GM23338 (cell line): ENCODE measurements around the gene TSPEAR. TPM values are rescaled to one million over a fixed set of nuclear protein-coding genes. Genes with fewer than 3 reads are reported as not detected.

ENCODE experiments used
- ATAC-seq: fragments of 200-7000 bp; cut with Tn5 transposase; 3 replicates; pipeline ENCODE4 v1.9.1; 2020
- DNase-seq: peaks from one replicate; pipeline ENCODE4 v3.0.0-alpha.2; 2015; ENCODE audit warnings: low spot score
- H2AFZ ChIP-seq: fragments of 200-600 bp; sonication (generic); 2 replicates; pipeline ENCODE4 v1.8.0; 2016; ENCODE audit warnings: antibody characterized with exemption, mild to moderate bottlenecking, moderate library complexity
- H3F3A ChIP-seq: fragments of 200-600 bp; sonication (generic); replicated peaks from 2 replicates; pipeline ENCODE4 v1.8.0; 2017; ENCODE audit warnings: antibody characterized with exemption, mixed run types, low read depth
- H3K27ac ChIP-seq: fragments of 200-600 bp; sonication (generic); 2 replicates; pipeline ENCODE4 v1.6.1; 2016; ENCODE audit warnings: low read depth
- H3K27me3 ChIP-seq: fragments of 200-600 bp; sonication (generic); 2 replicates; pipeline ENCODE4 v1.8.0; 2016; ENCODE audit warnings: mild to moderate bottlenecking, mixed run types, moderate library complexity; ENCODE audit not compliant: insufficient read depth
- H3K36me3 ChIP-seq: fragments of 200-600 bp; sonication (generic); 2 replicates; pipeline ENCODE4 v1.8.0; 2016; ENCODE audit warnings: mild to moderate bottlenecking; ENCODE audit not compliant: insufficient read depth
- H3K4me1 ChIP-seq: fragments of 200-600 bp; sonication (generic); 2 replicates; pipeline ENCODE4 v1.8.0; 2016; ENCODE audit warnings: mild to moderate bottlenecking, moderate library complexity; ENCODE audit not compliant: insufficient read depth
- H3K4me2 ChIP-seq: fragments of 200-600 bp; sonication (generic); 2 replicates; pipeline ENCODE4 v1.7.1; 2017; ENCODE audit warnings: mixed run types
- H3K4me3 ChIP-seq: fragments of 200-600 bp; sonication (generic); 2 replicates; pipeline ENCODE4 v1.6.1; 2016; ENCODE audit warnings: mixed run types
- H3K79me2 ChIP-seq: fragments of 200-600 bp; sonication (generic); replicated peaks from 2 replicates; pipeline ENCODE4 v1.8.0; 2017; ENCODE audit warnings: mild to moderate bottlenecking; ENCODE audit not compliant: insufficient read depth
- H3K9me2 ChIP-seq: fragments of 200-600 bp; sonication (generic); 2 replicates; pipeline ENCODE4 v1.8.0; 2017; ENCODE audit not compliant: insufficient read depth
- H4K20me1 ChIP-seq: fragments of 200-600 bp; sonication (generic); replicated peaks from 2 replicates; pipeline ENCODE4 v1.8.0; 2017; ENCODE audit warnings: mild to moderate bottlenecking; ENCODE audit not compliant: insufficient read depth
- H3K27ac Mint-ChIP-seq: 2 replicates; pipeline ENCODE4 v1.8.0; 2020; ENCODE audit warnings: inconsistent platforms, mild to moderate bottlenecking, moderate library complexity, mixed read lengths
- H3K27me3 Mint-ChIP-seq: 3 replicates; pipeline ENCODE4 v1.8.0; 2022; ENCODE audit warnings: low read depth, mild to moderate bottlenecking, moderate library complexity, mixed read lengths, inconsistent platforms; ENCODE audit not compliant: insufficient read depth, poor library complexity
- H3K36me3 Mint-ChIP-seq: 3 replicates; pipeline ENCODE4 v1.8.0; 2021; ENCODE audit warnings: low read depth, mild to moderate bottlenecking, inconsistent platforms, moderate library complexity, mixed read lengths
- H3K4me1 Mint-ChIP-seq: 3 replicates; pipeline ENCODE4 v1.8.0; 2020; ENCODE audit warnings: mild to moderate bottlenecking, inconsistent platforms, mixed read lengths
- H3K4me3 Mint-ChIP-seq: 3 replicates; pipeline ENCODE4 v1.8.0; 2021; ENCODE audit warnings: moderate library complexity, mild to moderate bottlenecking, inconsistent platforms, mixed read lengths
- H3K9me3 Mint-ChIP-seq: 3 replicates; pipeline ENCODE4 v1.8.0; 2020; ENCODE audit warnings: moderate library complexity, mild to moderate bottlenecking, inconsistent platforms, mixed read lengths
- EZH2phosphoT487 ChIP-seq: fragments of 200-600 bp; sonication (generic); IDR thresholded peaks from one replicate; pipeline ENCODE4 v1.8.1; 2018; ENCODE audit warnings: antibody characterized with exemption; ENCODE audit not compliant: unreplicated experiment
- JUNB ChIP-seq: IDR thresholded peaks from one replicate; pipeline ENCODE4 v1.6.1; 2016; ENCODE audit warnings: antibody characterized with exemption; ENCODE audit not compliant: unreplicated experiment
- NANOG ChIP-seq: IDR thresholded peaks from 2 replicates; pipeline ENCODE4 v1.6.1; 2016; ENCODE audit warnings: antibody characterized with exemption, borderline replicate concordance
- STAT1 ChIP-seq: IDR thresholded peaks from one replicate; pipeline ENCODE4 v1.6.1; 2016; ENCODE audit warnings: antibody characterized with exemption; ENCODE audit not compliant: unreplicated experiment
- ZNF331 ChIP-seq: fragments of 250-450 bp; sonication (Bioruptor Pico); IDR thresholded peaks from 2 replicates; pipeline ENCODE4 v1.5.0; 2020; ENCODE audit warnings: low read depth, mild to moderate bottlenecking, moderate library complexity
- ZNF462 ChIP-seq: fragments of 250-450 bp; sonication (Bioruptor Pico); IDR thresholded peaks from 2 replicates; pipeline ENCODE4 v1.5.0; 2020; ENCODE audit warnings: mild to moderate bottlenecking, moderate library complexity
- polyA plus RNA-seq: library from polyadenylated mRNA; unstranded; fragments of >200 nt; fragmentation: Nextera tagmentation; extraction: Ambion mirVana; gene quantifications from 2 replicates; pipeline ENCODE4 v1.2.1, GENCODE V29; 2016
- total RNA-seq: library from RNA; depleted of rRNA; stranded (reverse); fragments of >200 nt; shearing (Covaris generic); gene quantifications from 2 replicates; pipeline ENCODE4 v1.2.3, GENCODE V29; 2014
- TF ChIP-seq, protein P1 (sequence below): IDR thresholded peaks from 2 replicates; pipeline ENCODE4 v1.6.1; 2016; ENCODE audit warnings: antibody characterized with exemption
- TF ChIP-seq, protein P2 (sequence below), 2 experiments: fragments of 200-600 bp in 1 of 2; sonication (generic) in 1 of 2; conservative IDR thresholded peaks; 2 replicates each; pipeline versions ENCODE4 v1.5.1 to v1.6.1; 2016 to 2017; ENCODE audit warnings: antibody characterized with exemption in 2 of 2, low read depth in 2 of 2, mild to moderate bottlenecking in 2 of 2, moderate library complexity in 1 of 2

The TSPEAR gene
- total and polyA plus RNA-seq, 2 experiments from 2014 or later = 0.35 to 0.92 TPM

DNA sequence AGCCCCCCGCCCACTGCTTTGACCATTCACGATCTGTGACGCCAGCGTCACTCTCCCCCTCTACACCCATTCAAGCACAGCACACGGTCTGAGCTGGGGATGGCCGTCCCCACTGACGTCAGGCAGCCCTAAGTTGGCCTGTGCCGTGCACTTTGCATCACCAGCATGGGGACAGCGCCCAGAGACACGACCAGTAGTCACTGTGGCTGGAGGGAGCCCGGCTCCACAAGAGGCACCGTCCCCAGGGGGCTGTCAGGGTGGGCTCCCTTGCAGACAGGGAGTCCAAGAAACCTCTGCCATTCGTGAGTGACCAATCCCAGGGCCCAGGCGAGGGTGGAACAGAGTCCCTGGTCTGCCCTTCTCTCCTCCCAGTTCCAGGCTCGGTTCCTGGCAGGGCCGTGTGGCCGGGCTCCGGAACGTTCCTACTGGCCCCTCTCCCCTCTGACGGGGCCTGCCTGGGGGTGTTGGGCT lies 97.2 kb downstream of the TSPEAR start:
- Histone ChIP-seq H4K20me1 (no peaks in the 10 kb centered on the region), H3K27ac (no peak overlapping the region), H3K4me3 (no peak overlapping the region), H3K36me3 (0 out of 2 replicates have a peak, but pooled peaks cover 4% of the 10 kb centered on the region), H2AFZ (no peak overlapping the region; the same call in 1 of the 2 replicates), H3F3A (no peaks in the 10 kb centered on the region), H3K4me1 (no peaks in the 10 kb centered on the region), H3K4me2 (no peak overlapping the region), H3K27me3 (no peaks in the 10 kb centered on the region), H3K79me2 (no peaks in the 10 kb centered on the region), H3K9me2 (no peaks in the 10 kb centered on the region)
- DNase-seq (no peak), ATAC-seq (no peak)
- peaks cover 23% of the 10 kb centered on the region for H3K4me1 Mint-ChIP-seq
- H3K4me3 Mint-ChIP-seq = no peak overlapping the region
- peaks cover 44% of the 10 kb centered on the region for H3K9me3 Mint-ChIP-seq
- H3K36me3 Mint-ChIP-seq = peaks cover 24% of the 10 kb centered on the region
- TF ChIP-seq, protein P1, sequence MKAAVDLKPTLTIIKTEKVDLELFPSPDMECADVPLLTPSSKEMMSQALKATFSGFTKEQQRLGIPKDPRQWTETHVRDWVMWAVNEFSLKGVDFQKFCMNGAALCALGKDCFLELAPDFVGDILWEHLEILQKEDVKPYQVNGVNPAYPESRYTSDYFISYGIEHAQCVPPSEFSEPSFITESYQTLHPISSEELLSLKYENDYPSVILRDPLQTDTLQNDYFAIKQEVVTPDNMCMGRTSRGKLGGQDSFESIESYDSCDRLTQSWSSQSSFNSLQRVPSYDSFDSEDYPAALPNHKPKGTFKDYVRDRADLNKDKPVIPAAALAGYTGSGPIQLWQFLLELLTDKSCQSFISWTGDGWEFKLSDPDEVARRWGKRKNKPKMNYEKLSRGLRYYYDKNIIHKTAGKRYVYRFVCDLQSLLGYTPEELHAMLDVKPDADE = no peak
- TF ChIP-seq JUNB = no peak
- no peak for TF ChIP-seq ZNF331 (CRISPR knock-in tag)
- TF ChIP-seq NANOG = no peak
- TF ChIP-seq, protein P2, sequence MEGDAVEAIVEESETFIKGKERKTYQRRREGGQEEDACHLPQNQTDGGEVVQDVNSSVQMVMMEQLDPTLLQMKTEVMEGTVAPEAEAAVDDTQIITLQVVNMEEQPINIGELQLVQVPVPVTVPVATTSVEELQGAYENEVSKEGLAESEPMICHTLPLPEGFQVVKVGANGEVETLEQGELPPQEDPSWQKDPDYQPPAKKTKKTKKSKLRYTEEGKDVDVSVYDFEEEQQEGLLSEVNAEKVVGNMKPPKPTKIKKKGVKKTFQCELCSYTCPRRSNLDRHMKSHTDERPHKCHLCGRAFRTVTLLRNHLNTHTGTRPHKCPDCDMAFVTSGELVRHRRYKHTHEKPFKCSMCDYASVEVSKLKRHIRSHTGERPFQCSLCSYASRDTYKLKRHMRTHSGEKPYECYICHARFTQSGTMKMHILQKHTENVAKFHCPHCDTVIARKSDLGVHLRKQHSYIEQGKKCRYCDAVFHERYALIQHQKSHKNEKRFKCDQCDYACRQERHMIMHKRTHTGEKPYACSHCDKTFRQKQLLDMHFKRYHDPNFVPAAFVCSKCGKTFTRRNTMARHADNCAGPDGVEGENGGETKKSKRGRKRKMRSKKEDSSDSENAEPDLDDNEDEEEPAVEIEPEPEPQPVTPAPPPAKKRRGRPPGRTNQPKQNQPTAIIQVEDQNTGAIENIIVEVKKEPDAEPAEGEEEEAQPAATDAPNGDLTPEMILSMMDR (conservative IDR thresholded peaks at IDR 0.05; ENCODE audit: low read depth in 2 of 2) = no peak
- TF ChIP-seq EZH2phosphoT487 = no peak
- no peak for TF ChIP-seq STAT1
- no peak for TF ChIP-seq ZNF462 (CRISPR knock-in tag)
- no peak overlapping the region; the same call in 1 of the 2 replicates for H3K27ac Mint-ChIP-seq
- peaks cover 9% of the 10 kb centered on the region for H3K27me3 Mint-ChIP-seq
